ENCODE results near the gene ZNF397.

GRCh38 chr18:35296060-35296459 is 55.2 kb downstream of the ZNF397 start:
- TF ChIP-seq POLR2A (IDR thresholded peaks at IDR 0.05) (no peak), CTCF (IDR thresholded peaks at IDR 0.05) (no peak)
